ENCODE data around the gene COX18. TPM values are rescaled to one million over a fixed set of nuclear protein-coding genes. Genes with fewer than 3 reads are reported as not detected.
A peak's percentile ranks its signal among the peaks of the same experiment; 100 is the strongest.

COX18 gene
- total RNA-seq, 1 donor from 2014 or later = 11.8 TPM

- peak overlapping the region; percentile 22 for H3K27ac ChIP-seq
- intact Hi-C loops (cut with DNase I) = no loop called here
- ATAC-seq (no peak), DNase-seq (no peak)
- peak overlapping the region; percentile 22 for H3K4me3 ChIP-seq
- H3K36me3 ChIP-seq = peaks cover 51% of the 10 kb centered on the region
- H3K9me3 ChIP-seq = no peaks in the 10 kb centered on the region
- H3K4me1 ChIP-seq = peaks cover 18% of the 10 kb centered on the region
- H3K27me3 ChIP-seq (ENCODE audit: low read depth) = no peaks in the 10 kb centered on the region
- no peak for TF ChIP-seq CTCF (IDR thresholded peaks at IDR 0.05)
These were observed 16.8 kb upstream of the COX18 start for GRCh38 chr4:73086095-73086868.

DNA sequence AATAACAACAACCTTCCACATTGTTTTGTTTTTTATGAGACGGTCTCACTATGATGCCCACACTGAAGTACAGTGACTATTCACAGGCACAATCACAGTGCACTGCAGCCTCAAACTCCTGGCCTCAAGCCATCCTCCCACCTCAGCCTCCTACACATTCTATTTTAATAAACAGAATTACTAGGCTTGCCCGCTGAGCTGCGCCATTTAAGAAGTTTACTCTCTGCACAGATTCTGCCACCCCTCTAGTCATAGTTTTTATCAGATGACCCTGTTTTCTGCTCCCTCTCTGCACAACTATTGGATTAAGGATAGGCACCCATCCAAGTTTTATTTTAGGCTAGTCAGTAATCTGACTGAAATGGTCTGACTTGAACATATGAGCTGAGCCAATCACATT, 11.3 kb upstream of the COX18 start:
- no peaks in the 10 kb centered on the region for H3K9me3 ChIP-seq
- peaks cover 84% of the 10 kb centered on the region for H3K36me3 ChIP-seq
- intact Hi-C loops (cut with DNase I) = no loop called here
- ATAC-seq = no peak
- H3K4me3 ChIP-seq = no peak overlapping the region
- no peak for DNase-seq
- no peaks in the 10 kb centered on the region for H3K27me3 ChIP-seq (ENCODE audit: low read depth)
- no peak for TF ChIP-seq CTCF (IDR thresholded peaks at IDR 0.05)
- no peak overlapping the region for H3K27ac ChIP-seq
- peaks cover under 1% of the 10 kb centered on the region for H3K4me1 ChIP-seq

DNA sequence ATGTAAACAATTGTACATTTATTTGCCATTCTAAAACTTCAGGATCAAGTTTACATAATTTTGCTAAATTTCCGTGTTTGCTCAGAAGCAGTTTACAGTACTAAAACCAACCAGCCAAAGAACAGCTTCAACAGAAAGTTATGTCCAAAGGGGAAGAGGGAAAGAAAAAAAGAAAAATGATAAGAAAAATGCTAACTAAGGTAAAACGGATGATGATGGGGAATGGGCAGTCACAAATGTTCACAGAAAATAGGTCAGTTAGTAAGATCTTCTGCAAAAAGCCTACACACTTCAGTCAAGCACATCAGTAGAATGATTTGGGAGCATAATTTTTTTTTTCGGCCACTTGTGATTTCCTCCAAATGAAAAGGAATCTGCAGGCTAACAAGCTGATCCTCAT, 6.3 kb upstream of the COX18 start:
- Histone ChIP-seq H3K4me1 (no peaks in the 10 kb centered on the region), H3K27ac (no peak overlapping the region), H3K4me3 (no peak overlapping the region), H3K9me3 (no peaks in the 10 kb centered on the region), H3K27me3 (ENCODE audit: low read depth) (no peaks in the 10 kb centered on the region), H3K36me3 (peaks cover 63% of the 10 kb centered on the region)
- intact Hi-C loops (cut with DNase I) = no loop called here
- no peak for ATAC-seq
- DNase-seq = no peak
- TF ChIP-seq CTCF (IDR thresholded peaks at IDR 0.05) = no peak

- intact Hi-C loops (cut with DNase I) = no loop called here
- H3K4me3 ChIP-seq = peak overlapping the region; percentile 87
These were observed 516 bp upstream of the COX18 start for GRCh38 chr4:73070074-73070390.

GRCh38 chr4:73068491-73069337, 802 bp downstream of the COX18 start:
- H3K27me3 ChIP-seq (ENCODE audit: low read depth) = no peaks in the 10 kb centered on the region
- H3K27ac ChIP-seq = peak overlapping the region; percentile 98
- peak overlapping the region; percentile 87 for H3K4me3 ChIP-seq
- no peak for TF ChIP-seq CTCF (IDR thresholded peaks at IDR 0.05)
- DNase-seq = no peak
- intact Hi-C loops (cut with DNase I) = no loop called here
- peak in 1 of 2 donors; percentile 10 for ATAC-seq
- peaks cover 32% of the 10 kb centered on the region for H3K4me1 ChIP-seq
- H3K9me3 ChIP-seq = no peaks in the 10 kb centered on the region
- peaks cover 21% of the 10 kb centered on the region for H3K36me3 ChIP-seq

More at GRCh38 chr4:73070074-73070390, 516 bp upstream of the COX18 start:
- DNase-seq (no peak), ATAC-seq (peak; percentile 9 to 58)
- peaks cover 23% of the 10 kb centered on the region for H3K36me3 ChIP-seq
- H3K9me3 ChIP-seq = no peaks in the 10 kb centered on the region
- TF ChIP-seq CTCF (IDR thresholded peaks at IDR 0.05) = no peak
- H3K27me3 ChIP-seq (ENCODE audit: low read depth) = no peaks in the 10 kb centered on the region
- H3K4me1 ChIP-seq = peaks cover 32% of the 10 kb centered on the region
- peak overlapping the region; percentile 98 for H3K27ac ChIP-seq
